GM19324 (cell line): ENCODE data around the gene RABGAP1L.
"Not testable (repeated sequence)": the region's sequence is repeated elsewhere in the genome, so short reads cannot be mapped to it uniquely, and the experiment has no call there.

ENCODE experiments used
- ATAC-seq: cut with Tn5 transposase; IDR thresholded peaks from one replicate; pipeline ENCODE4 v1.9.1; 2021; ENCODE audit warnings: mild to moderate bottlenecking, moderate library complexity; ENCODE audit not compliant: unreplicated experiment, low FRiP score

RABGAP1L gene

GRCh38 chr1:174998569-174999215, 839.4 kb downstream of the RABGAP1L start:
- no peak for ATAC-seq

GRCh38 chr1:174999216-174999935, 840.1 kb downstream of the RABGAP1L start:
- peak; percentile 88 for ATAC-seq

- no peak for ATAC-seq
Observed at GRCh38 chr1:174999936-175000696, 840.8 kb downstream of the RABGAP1L start, which contains the start of gene CACYBP. Gene CACYBP, plus strand, starts transcription at chr1:174999947. Its CDS starts 234 bp downstream, at chr1:175000181.

- no peak for ATAC-seq
Observed at GRCh38 chr1:175000697-175001187, 841.4 kb downstream of the RABGAP1L start.

- ATAC-seq, result no peak
Observed at GRCh38 chr1:175002910-175003517, 843.7 kb downstream of the RABGAP1L start.

GRCh38 chr1:175003521-175003920, 844.2 kb downstream of the RABGAP1L start:
- ATAC-seq, result no peak

- no peak for ATAC-seq
Observed at GRCh38 chr1:175005085-175005783, 845.9 kb downstream of the RABGAP1L start.

- no peak for ATAC-seq
Observed at GRCh38 chr1:175009532-175009931, 850.2 kb downstream of the RABGAP1L start.

- no peak for ATAC-seq
Observed at GRCh38 chr1:175013445-175013844, 854.1 kb downstream of the RABGAP1L start.

GRCh38 chr1:175015243-175015642, 855.9 kb downstream of the RABGAP1L start:
- no peak for ATAC-seq

GRCh38 chr1:175019524-175019923, 860.2 kb downstream of the RABGAP1L start:
- ATAC-seq, result no peak

- peak; percentile 92 for ATAC-seq
Observed at GRCh38 chr1:175023043-175023921, 864.0 kb downstream of the RABGAP1L start, which contains the start of gene MRPS14. Gene MRPS14, minus strand, starts transcription at chr1:175023425. Its CDS starts 17 bp downstream, at chr1:175023408.

- not testable (repeated sequence) for ATAC-seq
Observed at GRCh38 chr1:175023922-175024242, 864.6 kb downstream of the RABGAP1L start.

GRCh38 chr1:175024773-175025172, 865.5 kb downstream of the RABGAP1L start:
- no peak for ATAC-seq

- ATAC-seq, result no peak
Observed at GRCh38 chr1:175033953-175034352, 874.6 kb downstream of the RABGAP1L start.

- ATAC-seq, result no peak
Observed at GRCh38 chr1:175034775-175035174, 875.5 kb downstream of the RABGAP1L start.

GRCh38 chr1:175035865-175036264, 876.5 kb downstream of the RABGAP1L start:
- no peak for ATAC-seq

GRCh38 chr1:175036476-175036875, 877.2 kb downstream of the RABGAP1L start:
- ATAC-seq, result no peak

GRCh38 chr1:175037416-175037815, 878.1 kb downstream of the RABGAP1L start:
- ATAC-seq, result no peak
